NCI-H146 treated with DMSO at 0.1 percent for 48 hours (cell line): ENCODE data around the gene GLIS1.
A peak's percentile ranks its signal among the peaks of the same experiment; 100 is the strongest.

Experiments
- DNase-seq: peaks from one replicate; lab custom pipeline; 2025; ENCODE audit not compliant: unreplicated experiment; lab: John Stamatoyannopoulos, UW

Gene GLIS1

GRCh38 chr1:53500204-53501064, 238.5 kb downstream of the GLIS1 start:
- DNase-seq, result no peak

- no peak for DNase-seq
Observed at GRCh38 chr1:53499257-53500203, 239.4 kb downstream of the GLIS1 start.

- DNase-seq, result no peak
Observed at GRCh38 chr1:53498555-53499131, 240.3 kb downstream of the GLIS1 start.

- no peak for DNase-seq
Observed at GRCh38 chr1:53495633-53496345, 243.2 kb downstream of the GLIS1 start.

GRCh38 chr1:53490351-53490750, 248.6 kb downstream of the GLIS1 start:
- no peak for DNase-seq

GRCh38 chr1:53486395-53487026, 252.5 kb downstream of the GLIS1 start:
- DNase-seq, result no peak

GRCh38 chr1:53485478-53486394, 253.2 kb downstream of the GLIS1 start:
- peak; percentile 59 for DNase-seq

GRCh38 chr1:53484705-53485477, 254.1 kb downstream of the GLIS1 start:
- no peak for DNase-seq

GRCh38 chr1:53483656-53484055, 255.3 kb downstream of the GLIS1 start:
- DNase-seq, result no peak

- DNase-seq, result no peak
Observed at GRCh38 chr1:53483170-53483569, 255.8 kb downstream of the GLIS1 start.

- DNase-seq, result no peak
Observed at GRCh38 chr1:53482441-53483153, 256.4 kb downstream of the GLIS1 start.

- no peak for DNase-seq
Observed at GRCh38 chr1:53481456-53481855, 257.5 kb downstream of the GLIS1 start.

- DNase-seq, result no peak
Observed at GRCh38 chr1:53480678-53481077, 258.3 kb downstream of the GLIS1 start.

- no peak for DNase-seq
Observed at GRCh38 chr1:53478502-53478818, 260.5 kb downstream of the GLIS1 start.

GRCh38 chr1:53477651-53478501, 261.1 kb downstream of the GLIS1 start:
- no peak for DNase-seq

GRCh38 chr1:53476579-53476978, 262.4 kb downstream of the GLIS1 start:
- DNase-seq, result no peak

GRCh38 chr1:53475664-53476063, 263.3 kb downstream of the GLIS1 start:
- no peak for DNase-seq
